Neural cell (in vitro differentiated cells): ENCODE data around the gene USP32. TPM values are rescaled to one million over a fixed set of nuclear protein-coding genes. Genes with fewer than 3 reads are reported as not detected.

ENCODE experiments used
- H2AFZ ChIP-seq: fragments of 200-600, 300-800 bp; sonication (generic), shearing (Covaris generic); 2 replicates; pipeline ENCODE4 v1.6.0; 2014; ENCODE audit warnings: low read depth, mild to moderate bottlenecking, antibody characterized with exemption, low read length, moderate library complexity
- H3F3A ChIP-seq: fragments of 200-600 bp; shearing (Covaris generic); 2 replicates; pipeline ENCODE4 v1.6.1; 2016; ENCODE audit warnings: mild to moderate bottlenecking, moderate library complexity, mixed read lengths, antibody characterized with exemption, low read length; ENCODE audit not compliant: insufficient read depth, poor library complexity, severe bottlenecking
- H3K27ac ChIP-seq: fragments of 200-600, 300-800 bp; sonication (generic), shearing (Covaris generic); 2 replicates; pipeline ENCODE4 v1.5.1; 2014; ENCODE audit warnings: mild to moderate bottlenecking, low read length, moderate library complexity
- H3K27me3 ChIP-seq: fragments of 300-800, 200-600 bp; sonication (generic), shearing (Covaris generic); 2 replicates; pipeline ENCODE4 v1.6.0; 2014; ENCODE audit warnings: mild to moderate bottlenecking, low read depth, low read length, moderate library complexity; ENCODE audit not compliant: insufficient read depth
- H3K36me3 ChIP-seq: fragments of 300-800, 200-600 bp; sonication (generic), shearing (Covaris generic); 2 replicates; pipeline ENCODE4 v1.5.1; 2014; ENCODE audit warnings: mild to moderate bottlenecking, antibody characterized with exemption, low read length, moderate library complexity; ENCODE audit not compliant: insufficient read depth
- H3K4me2 ChIP-seq: fragments of 300-800, 200-600 bp; sonication (generic), shearing (Covaris generic); 2 replicates; pipeline ENCODE4 v1.6.0; 2014; ENCODE audit warnings: mild to moderate bottlenecking, low read length
- H3K4me3 ChIP-seq: fragments of 300-800, 200-600 bp; sonication (generic), shearing (Covaris generic); 2 replicates; pipeline ENCODE4 v1.5.1; 2014; ENCODE audit warnings: mild to moderate bottlenecking, low read length, moderate library complexity
- H3K79me2 ChIP-seq: fragments of 200-600 bp; shearing (Covaris generic); replicated peaks from 2 replicates; pipeline ENCODE4 v1.6.0; 2014; ENCODE audit warnings: mild to moderate bottlenecking, low read length, moderate library complexity; ENCODE audit not compliant: insufficient read depth
- H3K9ac ChIP-seq: fragments of 300-800, 200-600 bp; sonication (generic), shearing (Covaris generic); 2 replicates; pipeline ENCODE4 v1.6.1; 2016; ENCODE audit warnings: mild to moderate bottlenecking, low read length, mixed read lengths
- H3K9me2 ChIP-seq: fragments of 200-600 bp; shearing (Covaris generic); 2 replicates; pipeline ENCODE4 v1.6.1; 2016; ENCODE audit warnings: mild to moderate bottlenecking, low read length, mixed read lengths; ENCODE audit not compliant: insufficient read depth
- H3K9me3 ChIP-seq: fragments of 200-600, 300-800 bp; sonication (generic), shearing (Covaris generic); 2 replicates; pipeline ENCODE4 v1.6.1; 2016; ENCODE audit warnings: mild to moderate bottlenecking, mixed run types, low read length, moderate library complexity, mixed read lengths
- H4K20me1 ChIP-seq: fragments of 200-600 bp; shearing (Covaris generic); 2 replicates; pipeline ENCODE4 v1.6.1; 2016; ENCODE audit warnings: mild to moderate bottlenecking, mixed run types; ENCODE audit not compliant: insufficient read depth
- EP300 ChIP-seq: fragments of 450-650 bp; conservative IDR thresholded peaks from 2 replicates; pipeline ENCODE4 v1.6.1; 2014; ENCODE audit warnings: antibody characterized with exemption, mild to moderate bottlenecking, moderate library complexity; ENCODE audit not compliant: poor library complexity, severe bottlenecking
- EZH2 ChIP-seq: fragments of 200-600, 300-800 bp; shearing (Covaris generic), sonication (generic); IDR thresholded peaks from 2 replicates; pipeline ENCODE4 v1.6.1; 2014; ENCODE audit warnings: antibody characterized with exemption, low read length, borderline replicate concordance, mild to moderate bottlenecking; ENCODE audit not compliant: insufficient read depth, poor library complexity, severe bottlenecking
- MXI1 ChIP-seq: fragments of 450-650 bp; conservative IDR thresholded peaks from 2 replicates; pipeline ENCODE4 v1.6.1; 2014; ENCODE audit warnings: antibody characterized with exemption, mild to moderate bottlenecking; ENCODE audit not compliant: poor library complexity, severe bottlenecking
- POLR2AphosphoS5 ChIP-seq: IDR thresholded peaks from 2 replicates; pipeline ENCODE4 v1.6.1; 2012
- RAD21 ChIP-seq: fragments of 450-650 bp; conservative IDR thresholded peaks from 2 replicates; pipeline ENCODE4 v1.6.1; 2014; ENCODE audit warnings: antibody characterized with exemption, mild to moderate bottlenecking, moderate library complexity
- SMC3 ChIP-seq: fragments of 450-650 bp; conservative IDR thresholded peaks from 2 replicates; pipeline ENCODE4 v1.6.1; 2014; ENCODE audit warnings: antibody characterized with exemption, mild to moderate bottlenecking, moderate library complexity; ENCODE audit not compliant: poor library complexity
- TAF1 ChIP-seq: IDR thresholded peaks from 2 replicates; pipeline ENCODE4 v1.6.1; 2012; ENCODE audit warnings: low read depth
- polyA plus RNA-seq: library from polyadenylated mRNA; depleted of rRNA; stranded (reverse); fragments of >200 nt; gene quantifications from 2 replicates; pipeline ENCODE4 v1.2.3, GENCODE V29; 2014
- TF ChIP-seq, protein P1 (sequence below): fragments of 450-650 bp; IDR thresholded peaks from 2 replicates; pipeline ENCODE4 v1.5.1; 2014; ENCODE audit warnings: antibody characterized with exemption, mild to moderate bottlenecking, moderate library complexity; ENCODE audit not compliant: poor library complexity, severe bottlenecking
- TF ChIP-seq, protein P2 (sequence below): IDR thresholded peaks from 2 replicates; pipeline ENCODE4 v1.6.1; 2012; ENCODE audit warnings: borderline replicate concordance

Gene USP32
- polyA plus RNA-seq, 1 donor from 2014 or later, result 25.7 TPM

DNA sequence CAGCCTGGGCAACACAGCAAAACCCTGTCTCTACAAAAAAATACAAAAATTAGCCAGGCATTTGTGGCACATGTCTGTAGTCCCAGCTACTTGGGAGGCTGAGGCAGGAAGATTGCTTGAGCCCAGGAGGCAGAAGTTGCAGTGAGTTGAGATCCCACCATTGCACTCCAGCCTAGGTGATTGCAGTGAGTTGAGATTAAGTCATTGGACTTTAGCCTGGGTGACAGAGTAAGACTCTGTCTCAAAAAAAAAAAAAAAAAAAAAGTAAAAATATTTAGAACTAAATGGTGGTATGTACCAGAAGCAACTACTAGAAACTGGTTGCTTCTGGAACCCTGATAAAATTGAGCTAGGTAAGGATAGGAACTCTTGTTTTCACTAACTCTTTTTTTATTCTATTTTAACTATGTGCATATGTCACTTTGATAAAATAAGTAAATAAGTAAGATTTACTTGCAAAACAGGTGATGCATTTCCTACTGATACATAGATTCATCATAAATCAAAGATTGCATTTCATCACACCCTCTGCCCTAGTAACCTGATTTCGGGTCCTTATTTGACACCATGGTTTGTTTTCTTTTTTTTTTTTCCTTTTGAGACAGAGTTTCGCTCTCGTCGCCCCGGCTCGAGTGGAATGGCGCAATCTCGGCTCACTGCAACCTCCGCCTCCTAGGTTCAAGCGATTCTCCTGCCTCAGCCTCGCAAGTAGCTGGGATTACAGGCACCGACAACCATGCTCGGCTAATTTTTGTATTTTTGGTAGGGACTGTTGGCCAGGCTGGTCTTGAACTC lies 66.0 kb downstream of the USP32 start:
- Histone ChIP-seq H3F3A (no peaks in the 10 kb centered on the region), H3K9me3 (no peaks in the 10 kb centered on the region), H4K20me1 (no peaks in the 10 kb centered on the region), H3K27ac (no peak overlapping the region), H3K9ac (no peak overlapping the region), H3K79me2 (peaks cover 8% of the 10 kb centered on the region), H3K36me3 (no peaks in the 10 kb centered on the region), H3K4me3 (no peak overlapping the region), H3K27me3 (no peaks in the 10 kb centered on the region), H2AFZ (no peak overlapping the region), H3K9me2 (no peaks in the 10 kb centered on the region), H3K4me2 (no peak overlapping the region)
- TF ChIP-seq, protein P1, sequence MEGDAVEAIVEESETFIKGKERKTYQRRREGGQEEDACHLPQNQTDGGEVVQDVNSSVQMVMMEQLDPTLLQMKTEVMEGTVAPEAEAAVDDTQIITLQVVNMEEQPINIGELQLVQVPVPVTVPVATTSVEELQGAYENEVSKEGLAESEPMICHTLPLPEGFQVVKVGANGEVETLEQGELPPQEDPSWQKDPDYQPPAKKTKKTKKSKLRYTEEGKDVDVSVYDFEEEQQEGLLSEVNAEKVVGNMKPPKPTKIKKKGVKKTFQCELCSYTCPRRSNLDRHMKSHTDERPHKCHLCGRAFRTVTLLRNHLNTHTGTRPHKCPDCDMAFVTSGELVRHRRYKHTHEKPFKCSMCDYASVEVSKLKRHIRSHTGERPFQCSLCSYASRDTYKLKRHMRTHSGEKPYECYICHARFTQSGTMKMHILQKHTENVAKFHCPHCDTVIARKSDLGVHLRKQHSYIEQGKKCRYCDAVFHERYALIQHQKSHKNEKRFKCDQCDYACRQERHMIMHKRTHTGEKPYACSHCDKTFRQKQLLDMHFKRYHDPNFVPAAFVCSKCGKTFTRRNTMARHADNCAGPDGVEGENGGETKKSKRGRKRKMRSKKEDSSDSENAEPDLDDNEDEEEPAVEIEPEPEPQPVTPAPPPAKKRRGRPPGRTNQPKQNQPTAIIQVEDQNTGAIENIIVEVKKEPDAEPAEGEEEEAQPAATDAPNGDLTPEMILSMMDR, result no peak
- TF ChIP-seq TAF1, result no peak
- no peak for TF ChIP-seq RAD21
- TF ChIP-seq EZH2, result no peak

- no peak overlapping the region for H3K9ac ChIP-seq
- H3K36me3 ChIP-seq, result no peaks in the 10 kb centered on the region
- no peak overlapping the region for H3K4me2 ChIP-seq
- no peak overlapping the region for H3K27ac ChIP-seq
- no peaks in the 10 kb centered on the region for H3F3A ChIP-seq
- H3K79me2 ChIP-seq, result peaks cover 19% of the 10 kb centered on the region
- no peaks in the 10 kb centered on the region for H3K9me2 ChIP-seq
- H3K27me3 ChIP-seq, result no peaks in the 10 kb centered on the region
- no peak overlapping the region for H2AFZ ChIP-seq
- no peak overlapping the region for H3K4me3 ChIP-seq
- H3K9me3 ChIP-seq, result no peaks in the 10 kb centered on the region
- no peaks in the 10 kb centered on the region for H4K20me1 ChIP-seq
- no peak for TF ChIP-seq POLR2AphosphoS5
- TF ChIP-seq TAF1, result no peak
- no peak for TF ChIP-seq EZH2
- no peak for TF ChIP-seq EP300
- TF ChIP-seq, protein P2, sequence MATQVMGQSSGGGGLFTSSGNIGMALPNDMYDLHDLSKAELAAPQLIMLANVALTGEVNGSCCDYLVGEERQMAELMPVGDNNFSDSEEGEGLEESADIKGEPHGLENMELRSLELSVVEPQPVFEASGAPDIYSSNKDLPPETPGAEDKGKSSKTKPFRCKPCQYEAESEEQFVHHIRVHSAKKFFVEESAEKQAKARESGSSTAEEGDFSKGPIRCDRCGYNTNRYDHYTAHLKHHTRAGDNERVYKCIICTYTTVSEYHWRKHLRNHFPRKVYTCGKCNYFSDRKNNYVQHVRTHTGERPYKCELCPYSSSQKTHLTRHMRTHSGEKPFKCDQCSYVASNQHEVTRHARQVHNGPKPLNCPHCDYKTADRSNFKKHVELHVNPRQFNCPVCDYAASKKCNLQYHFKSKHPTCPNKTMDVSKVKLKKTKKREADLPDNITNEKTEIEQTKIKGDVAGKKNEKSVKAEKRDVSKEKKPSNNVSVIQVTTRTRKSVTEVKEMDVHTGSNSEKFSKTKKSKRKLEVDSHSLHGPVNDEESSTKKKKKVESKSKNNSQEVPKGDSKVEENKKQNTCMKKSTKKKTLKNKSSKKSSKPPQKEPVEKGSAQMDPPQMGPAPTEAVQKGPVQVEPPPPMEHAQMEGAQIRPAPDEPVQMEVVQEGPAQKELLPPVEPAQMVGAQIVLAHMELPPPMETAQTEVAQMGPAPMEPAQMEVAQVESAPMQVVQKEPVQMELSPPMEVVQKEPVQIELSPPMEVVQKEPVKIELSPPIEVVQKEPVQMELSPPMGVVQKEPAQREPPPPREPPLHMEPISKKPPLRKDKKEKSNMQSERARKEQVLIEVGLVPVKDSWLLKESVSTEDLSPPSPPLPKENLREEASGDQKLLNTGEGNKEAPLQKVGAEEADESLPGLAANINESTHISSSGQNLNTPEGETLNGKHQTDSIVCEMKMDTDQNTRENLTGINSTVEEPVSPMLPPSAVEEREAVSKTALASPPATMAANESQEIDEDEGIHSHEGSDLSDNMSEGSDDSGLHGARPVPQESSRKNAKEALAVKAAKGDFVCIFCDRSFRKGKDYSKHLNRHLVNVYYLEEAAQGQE, result no peak
- TF ChIP-seq RAD21, result no peak
- TF ChIP-seq SMC3, result no peak
- TF ChIP-seq MXI1, result no peak
- TF ChIP-seq, protein P1, result no peak
Observed at GRCh38 chr17:60323754-60324153, 68.2 kb downstream of the USP32 start.
